Right lobe of liver (tissue), 6 donors: ENCODE data around the gene TOMM70. TPM values are rescaled to one million over a fixed set of nuclear protein-coding genes. Genes with fewer than 3 reads are reported as not detected.

Experiments
- ATAC-seq, 4 donors: fragments of 200-7000 bp; cut with Tn5 transposase; one replicate each; pipeline ENCODE4 v1.9.1; 2020; ENCODE audit warnings: mild to moderate bottlenecking in 4 of 4, moderate library complexity in 4 of 4
- DNase-seq, 3 donors: peaks; one replicate each; pipeline ENCODE4 v3.0.0-alpha.2; 2020
- H3K27ac ChIP-seq, 3 donors: fragments of 200-600 bp; one replicate each; pipeline ENCODE4 v1.8.0; 2022
- H3K27me3 ChIP-seq, 2 donors: fragments of 200-600 bp; one replicate each; pipeline ENCODE4 v1.8.0; 2022
- H3K36me3 ChIP-seq, 4 donors: fragments of 200-600 bp; sonication (generic) in 1 of 4; one replicate each; pipeline versions ENCODE4 v1.5.1 to v1.8.0; 2017 to 2022; ENCODE audit warnings: control low read depth in 1 of 4
- H3K4me1 ChIP-seq, 4 donors: fragments of 200-600 bp; sonication (generic) in 1 of 4; one replicate each; pipeline versions ENCODE4 v1.5.1 to v1.8.0; 2017 to 2022; ENCODE audit warnings: control low read depth in 1 of 4
- H3K4me3 ChIP-seq, 3 donors: fragments of 200-600 bp; one replicate each; pipeline ENCODE4 v1.8.0; 2022
- H3K9me3 ChIP-seq, 4 donors: fragments of 200-600 bp; sonication (generic) in 1 of 4; one replicate each; pipeline versions ENCODE4 v1.5.1 to v1.8.0; 2017 to 2022; ENCODE audit warnings: control low read depth in 1 of 4
- CTCF ChIP-seq, 4 donors: fragments of 200-600 bp in 3 of 4; fragments of 450-650 bp in 1 of 4; IDR thresholded peaks; one replicate each; pipeline versions ENCODE4 v1.5.1 to v1.8.0; 2016 to 2022; ENCODE audit warnings: antibody characterized with exemption in 4 of 4, mild to moderate bottlenecking in 2 of 4
- POLR2A ChIP-seq: fragments of 450-650 bp; IDR thresholded peaks from one replicate; pipeline ENCODE4 v1.6.1; 2017; ENCODE audit warnings: antibody characterized with exemption, mild to moderate bottlenecking
- WGBS: methylation state at CpG from one replicate; pipeline ENCODE4 v1.1.6; 2018; ENCODE audit warnings: low coverage, low lambda C conversion rate; ENCODE audit not compliant: insufficient coverage; ENCODE audit errors: missing lambda C conversion rate; 5-methylcytosine and 5-hydroxymethylcytosine counted together
- intact Hi-C, 2 donors: fragments of 100-400 bp; cut with DNase I; formaldehyde crosslinking; loops; one replicate each; pipeline versions ENCODE4 v1.11.2 to v1.14.1; 2022
- total RNA-seq, 6 experiments: library from RNA; depleted of rRNA in 2 of 6; stranded (reverse); fragments of >200 nt in 2 of 6; fragmentation: NEBNext Ultra II Directional in 3 of 6; extraction: Animal tissue kit (Norgen Biotek cat#: 25700) in 3 of 6; gene quantifications; one replicate each; pipeline versions ENCODE4 v1.1.0 to v1.2.4, GENCODE V29; 2016 to 2023
- donor health status: DM: no; HTN: yes; CAD: no.
- donor health status: DM: no; HTN: no; CAD: no.
- donor health status: DM: no; HTN: no; CAD: no.
- donor health status: DM: no; HTN: yes; CAD: no.
- donor health status: DM: no; HTN: yes; CAD: no.

TOMM70 gene
- total RNA-seq, 6 experiments from 2014 or later, result 30.2 to 44.9 (median 39.6) TPM

GRCh38 chr3:100333970-100334487 is 66.9 kb downstream of the TOMM70 start:
- DNase-seq, result no peak
- TF ChIP-seq POLR2A, result no peak
- no peak for TF ChIP-seq CTCF (IDR thresholded peaks at IDR 0.05)
- intact Hi-C loops, result no loop called here
- no peaks in the 10 kb centered on the region for H3K27me3 ChIP-seq
- peaks cover 0 to 48% (median 11%) of the 10 kb centered on the region in 4 donors for H3K4me1 ChIP-seq
- H3K27ac ChIP-seq, result peak overlapping the region; percentile 86 to 97 (median 90)
- no peaks in the 10 kb centered on the region for H3K36me3 ChIP-seq
- no peaks in the 10 kb centered on the region for H3K9me3 ChIP-seq
- 26% methylated on average over 9 of the region's 14 CpGs for WGBS
- peak overlapping the region; percentile 66 to 80 (median 70) for H3K4me3 ChIP-seq
- ATAC-seq, result no peak

GRCh38 chr3:100333051-100333450 is 67.8 kb downstream of the TOMM70 start:
- TF ChIP-seq POLR2A (no peak), CTCF (IDR thresholded peaks at IDR 0.05) (no peak)
- no peaks in the 10 kb centered on the region for H3K27me3 ChIP-seq
- intact Hi-C loops, result no loop called here
- peak overlapping the region; percentile 3 to 97 (median 90) for H3K27ac ChIP-seq
- H3K9me3 ChIP-seq, result no peaks in the 10 kb centered on the region
- no peaks in the 10 kb centered on the region for H3K36me3 ChIP-seq
- peaks cover 0 to 38% (median 11%) of the 10 kb centered on the region in 4 donors for H3K4me1 ChIP-seq
- ATAC-seq (no peak), DNase-seq (no peak)
- peak overlapping the region in 1 of 3 donors; percentile 80 for H3K4me3 ChIP-seq

DNA sequence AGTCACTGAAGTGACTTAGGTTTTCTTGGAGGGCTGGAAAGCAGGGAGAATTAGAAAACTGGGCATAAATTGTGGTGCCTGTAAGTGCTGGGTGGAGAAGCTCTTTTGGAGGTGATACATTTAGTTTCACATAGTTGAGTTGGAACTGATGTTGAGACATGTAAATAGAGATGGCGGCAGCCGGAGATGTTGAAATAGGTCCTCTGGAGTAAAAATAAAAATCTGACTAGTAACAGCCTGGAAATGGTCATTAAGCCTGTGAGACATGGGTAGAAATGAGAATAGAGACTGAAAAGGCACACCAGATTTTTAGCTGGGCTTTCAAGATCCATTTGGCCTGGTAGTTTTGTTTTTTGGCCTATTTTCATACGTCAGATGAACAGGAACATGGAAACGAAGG is 69.2 kb downstream of the TOMM70 start:
- H3K27ac ChIP-seq, result peak overlapping the region in 1 of 3 donors; percentile 29
- peaks cover 0 to 32% (median 11%) of the 10 kb centered on the region in 4 donors for H3K4me1 ChIP-seq
- no peak for TF ChIP-seq POLR2A
- TF ChIP-seq CTCF (IDR thresholded peaks at IDR 0.05), result no peak
- no peaks in the 10 kb centered on the region for H3K27me3 ChIP-seq
- intact Hi-C loops, result no loop called here
- H3K4me3 ChIP-seq, result no peak overlapping the region
- H3K36me3 ChIP-seq, result no peaks in the 10 kb centered on the region
- DNase-seq, result no peak
- no peak for ATAC-seq
- 63% methylated on average over 4 of the region's 4 CpGs for WGBS
- no peaks in the 10 kb centered on the region for H3K9me3 ChIP-seq

GRCh38 chr3:100330651-100331050 is 70.2 kb downstream of the TOMM70 start:
- ATAC-seq (no peak), DNase-seq (no peak)
- no peak for TF ChIP-seq POLR2A
- no peak for TF ChIP-seq CTCF (IDR thresholded peaks at IDR 0.05)
- Histone ChIP-seq H3K9me3 (no peaks in the 10 kb centered on the region), H3K4me3 (no peak overlapping the region), H3K36me3 (no peaks in the 10 kb centered on the region), H3K27ac (peak overlapping the region in 1 of 3 donors; percentile 42), H3K27me3 (no peaks in the 10 kb centered on the region), H3K4me1 (peaks cover 0 to 33% (median 11%) of the 10 kb centered on the region in 4 donors)
- intact Hi-C loops, result no loop called here
- 89% methylated on average over 5 of the region's 5 CpGs for WGBS
